Tibial nerve (tissue), 4 donors: Measurements from ENCODE around the gene THPO.
A peak's percentile ranks its signal among the peaks of the same experiment; 100 is the strongest.

ENCODE experiments used
- EP300 ChIP-seq, 2 donors: sonication (generic); formaldehyde crosslinking; IDR thresholded peaks; one replicate each; pipeline ENCODE4 v1.6.1; 2017; ENCODE audit warnings: antibody characterized with exemption in 2 of 2, mild to moderate bottlenecking in 1 of 2
- POLR2A ChIP-seq, 2 donors: fragments of 450-650 bp; IDR thresholded peaks; one replicate each; pipeline ENCODE4 v1.6.1; 2017; ENCODE audit warnings: antibody characterized with exemption in 2 of 2, mild to moderate bottlenecking in 2 of 2, moderate library complexity in 2 of 2
- TF ChIP-seq, protein P1 (sequence below), 5 experiments: fragments of 200-600 bp in 3 of 5; fragments of 450-650 bp in 2 of 5; sonication (generic) in 3 of 5; IDR thresholded peaks; one replicate each; pipeline ENCODE4 v1.5.1; 2016 to 2019; ENCODE audit warnings: antibody characterized with exemption in 5 of 5, mild to moderate bottlenecking in 3 of 5, moderate library complexity in 2 of 5

DNA sequence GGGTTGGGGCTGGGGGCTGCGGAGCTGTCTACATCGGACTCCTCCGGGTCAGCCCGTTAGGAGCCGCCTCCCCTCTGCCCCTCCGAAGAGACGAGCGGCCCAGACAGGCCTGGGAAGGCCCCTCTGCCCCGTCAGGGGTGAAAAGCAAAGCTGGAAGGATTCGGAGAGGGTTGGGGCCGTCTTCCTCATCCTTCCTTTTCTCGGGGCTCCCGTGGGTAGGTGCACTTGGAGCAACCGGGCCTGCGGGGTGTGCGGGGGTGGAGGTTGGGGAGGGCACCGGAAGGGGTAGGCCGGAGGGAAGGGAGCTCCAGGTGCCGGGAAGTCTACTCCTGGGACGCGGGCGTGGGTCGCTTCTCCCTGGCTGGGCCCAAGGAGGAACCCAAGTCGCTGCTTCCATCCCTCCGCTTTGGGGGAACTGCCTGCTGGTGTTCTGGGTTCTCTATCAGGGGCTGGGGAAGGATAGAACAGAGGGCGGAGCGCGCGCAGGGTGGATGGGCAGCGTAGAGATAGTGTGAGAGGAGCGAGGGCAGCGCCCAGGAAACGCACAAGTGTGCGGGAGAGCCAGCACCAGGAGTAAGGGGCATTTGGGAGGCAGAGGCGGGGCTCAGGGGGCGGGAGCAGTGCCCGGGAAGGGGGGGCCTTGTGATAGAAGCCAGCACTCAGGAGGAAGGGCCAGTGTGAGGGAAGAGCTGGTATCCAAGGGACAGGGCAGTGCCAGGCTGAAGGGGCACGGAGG lies 15.9 kb downstream of the THPO start:
- TF ChIP-seq POLR2A (IDR thresholded peaks at IDR 0.05) (peak in 1 of 2 donors; percentile 26), EP300 (IDR thresholded peaks at IDR 0.05) (no peak)
- TF ChIP-seq, protein P1, sequence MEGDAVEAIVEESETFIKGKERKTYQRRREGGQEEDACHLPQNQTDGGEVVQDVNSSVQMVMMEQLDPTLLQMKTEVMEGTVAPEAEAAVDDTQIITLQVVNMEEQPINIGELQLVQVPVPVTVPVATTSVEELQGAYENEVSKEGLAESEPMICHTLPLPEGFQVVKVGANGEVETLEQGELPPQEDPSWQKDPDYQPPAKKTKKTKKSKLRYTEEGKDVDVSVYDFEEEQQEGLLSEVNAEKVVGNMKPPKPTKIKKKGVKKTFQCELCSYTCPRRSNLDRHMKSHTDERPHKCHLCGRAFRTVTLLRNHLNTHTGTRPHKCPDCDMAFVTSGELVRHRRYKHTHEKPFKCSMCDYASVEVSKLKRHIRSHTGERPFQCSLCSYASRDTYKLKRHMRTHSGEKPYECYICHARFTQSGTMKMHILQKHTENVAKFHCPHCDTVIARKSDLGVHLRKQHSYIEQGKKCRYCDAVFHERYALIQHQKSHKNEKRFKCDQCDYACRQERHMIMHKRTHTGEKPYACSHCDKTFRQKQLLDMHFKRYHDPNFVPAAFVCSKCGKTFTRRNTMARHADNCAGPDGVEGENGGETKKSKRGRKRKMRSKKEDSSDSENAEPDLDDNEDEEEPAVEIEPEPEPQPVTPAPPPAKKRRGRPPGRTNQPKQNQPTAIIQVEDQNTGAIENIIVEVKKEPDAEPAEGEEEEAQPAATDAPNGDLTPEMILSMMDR (IDR thresholded peaks at IDR 0.05), result no peak
